HCT116 (cell line): ENCODE measurements around the gene ESRRB. TPM values are rescaled to one million over a fixed set of nuclear protein-coding genes. Genes with fewer than 3 reads are reported as not detected.

ENCODE experiments used
- ATAC-seq: fragments of 200-7000 bp; cut with Tn5 transposase; 2 replicates; pipeline ENCODE4 v1.9.1; 2020; ENCODE audit warnings: mild to moderate bottlenecking, moderate library complexity
- BruUV-seq: library from RNA; stranded (reverse); fragments of 400-500 nt; replicated peaks from 2 replicates; lab custom pipeline; 2021; lab: Mats Ljungman, UMichigan
- CTCF ChIA-PET: fragments of 300-600 bp; sonication (Branson Sonifier 250); formaldehyde crosslinking; loops from one replicate; lab custom pipeline; 2021; ENCODE audit warnings: antibody characterized with exemption; lab: Charles Lee
- POLR2A ChIA-PET: fragments of 300-600, 350-600 bp; sonication (Branson Sonifier 250); formaldehyde crosslinking; loops from one replicate; lab custom pipeline; 2021; ENCODE audit warnings: antibody characterized with exemption; lab: Charles Lee
- RAD21 ChIA-PET, 2 experiments: fragments of 300-600 bp; sonication (Branson Sonifier 250); formaldehyde crosslinking; loops; one replicate each; lab custom pipeline; 2023; ENCODE audit warnings: low total read pairs in 2 of 2; ENCODE audit not compliant: uncharacterized antibody in 2 of 2, unreplicated experiment in 2 of 2, low non-redundant PET in 1 of 2; lab: Charles Lee
- DNase-seq: peaks from one replicate; pipeline ENCODE4 v3.0.0-alpha.2; 2010; ENCODE audit warnings: low read depth, low spot score
- H2AFZ ChIP-seq: fragments of 200-600 bp; shearing (Covaris generic), sonication (generic); 2 replicates; pipeline ENCODE4 v1.6.1; 2017; ENCODE audit warnings: low read depth, mixed run types, mixed read lengths, antibody characterized with exemption, low read length; ENCODE audit not compliant: poor library complexity, severe bottlenecking
- H3K27ac ChIP-seq: 2 replicates; pipeline ENCODE4 v1.5.1; 2012; ENCODE audit warnings: low read depth, low read length
- H3K27me3 ChIP-seq: fragments of 200-600 bp; sonication (generic); 2 replicates; pipeline ENCODE4 v1.6.1; 2016; ENCODE audit warnings: mixed run types, low read length, mixed read lengths; ENCODE audit not compliant: insufficient read depth
- H3K36me3 ChIP-seq, 2 experiments: fragments of 200-500 bp in 1 of 2; fragments of 200-600 bp in 1 of 2; sonication (Bioruptor generic) in 1 of 2; sonication (generic) in 1 of 2; 2 replicates each; pipeline versions ENCODE4 v1.5.1 to v1.6.1; 2014 to 2016; ENCODE audit warnings: low read length in 2 of 2, inconsistent platforms in 1 of 2, mixed read lengths in 1 of 2, mixed run types in 1 of 2; ENCODE audit not compliant: insufficient read depth in 2 of 2, control insufficient read depth in 1 of 2
- H3K4me1 ChIP-seq, 2 experiments: fragments of 200-600 bp in 1 of 2; sonication (generic) in 1 of 2; 2 replicates each; pipeline versions ENCODE4 v1.5.1 to v1.6.1; 2012 to 2017; ENCODE audit warnings: low read length in 2 of 2, inconsistent platforms in 1 of 2, mild to moderate bottlenecking in 1 of 2, mixed read lengths in 1 of 2, mixed run types in 1 of 2, moderate library complexity in 1 of 2; ENCODE audit not compliant: insufficient read depth in 2 of 2, control insufficient read depth in 1 of 2
- H3K4me2 ChIP-seq: fragments of 200-600 bp; sonication (generic); 2 replicates; pipeline ENCODE4 v1.6.1; 2017; ENCODE audit warnings: mixed run types, low read length, mixed read lengths
- H3K4me3 ChIP-seq, 2 experiments: fragments of 200-600 bp in 1 of 2; sonication (generic) in 1 of 2; replicated peaks in 1 of 2; 2 replicates each; pipeline ENCODE4 v1.5.1; 2011 to 2016; ENCODE audit warnings: low read length in 2 of 2, control low read depth in 1 of 2, low read depth in 1 of 2, mild to moderate bottlenecking in 1 of 2, mixed read lengths in 1 of 2, mixed run types in 1 of 2
- H3K79me2 ChIP-seq: fragments of 200-600 bp; sonication (generic); 2 replicates; pipeline ENCODE4 v1.6.1; 2017; ENCODE audit warnings: mild to moderate bottlenecking, mixed run types, low read length, moderate library complexity, mixed read lengths; ENCODE audit not compliant: insufficient read depth
- H3K9ac ChIP-seq: fragments of 200-600 bp; sonication (generic); 2 replicates; pipeline ENCODE4 v1.6.1; 2016; ENCODE audit warnings: low read length, mixed read lengths
- H3K9me2 ChIP-seq: fragments of 200-600 bp; sonication (generic), shearing (Covaris generic); 2 replicates; pipeline ENCODE4 v1.6.1; 2017; ENCODE audit warnings: mixed run types, mild to moderate bottlenecking, moderate library complexity; ENCODE audit not compliant: insufficient read depth
- H3K9me3 ChIP-seq, 2 experiments: fragments of 200-500 bp in 1 of 2; fragments of 200-600 bp in 1 of 2; sonication (Bioruptor generic) in 1 of 2; sonication (generic) in 1 of 2; 2 replicates each; pipeline ENCODE4 v1.6.1; 2014 to 2017; ENCODE audit warnings: low read length in 2 of 2, mixed read lengths in 2 of 2, inconsistent platforms in 1 of 2, low read depth in 1 of 2, mild to moderate bottlenecking in 1 of 2, mixed run types in 1 of 2, moderate library complexity in 1 of 2; ENCODE audit not compliant: control insufficient read depth in 1 of 2, insufficient read depth in 1 of 2
- H4K20me1 ChIP-seq: fragments of 200-600 bp; sonication (generic), shearing (Covaris generic); 2 replicates; pipeline ENCODE4 v1.6.1; 2017; ENCODE audit warnings: mixed run types, mild to moderate bottlenecking, moderate library complexity; ENCODE audit not compliant: insufficient read depth
- CBX3 ChIP-seq: IDR thresholded peaks from 2 replicates; pipeline ENCODE4 v1.6.1; 2012; ENCODE audit warnings: low read depth
- CTCF ChIP-seq, 3 experiments: fragments of 200-600 bp in 1 of 3; sonication (generic) in 1 of 3; IDR thresholded peaks in 2 of 3; conservative IDR thresholded peaks in 1 of 3; 2 replicates each; pipeline ENCODE4 v1.5.1; 2012 to 2017; ENCODE audit warnings: low read depth in 2 of 3, low read length in 2 of 3, antibody characterized with exemption in 1 of 3, borderline replicate concordance in 1 of 3, control low read depth in 1 of 3, mild to moderate bottlenecking in 1 of 3, mixed read lengths in 1 of 3, mixed run types in 1 of 3, moderate library complexity in 1 of 3; ENCODE audit not compliant: insufficient read depth in 1 of 3
- EGR1 ChIP-seq: IDR thresholded peaks from 2 replicates; pipeline ENCODE4 v1.6.1; 2012; ENCODE audit warnings: low read depth
- ELF1 ChIP-seq: IDR thresholded peaks from 2 replicates; pipeline ENCODE4 v1.6.1; 2012; ENCODE audit warnings: low read depth, borderline replicate concordance
- EZH2 ChIP-seq: fragments of 200-600 bp; sonication (generic); IDR thresholded peaks from 2 replicates; pipeline ENCODE4 v1.6.1; 2017; ENCODE audit warnings: antibody characterized with exemption, mixed run types
- EZH2phosphoT487 ChIP-seq: fragments of 200-600 bp; IDR thresholded peaks from 2 replicates; pipeline ENCODE4 v1.6.1; 2018; ENCODE audit warnings: antibody characterized with exemption, borderline replicate concordance
- FOSL1 ChIP-seq: IDR thresholded peaks from 2 replicates; pipeline ENCODE4 v1.6.1; 2012; ENCODE audit warnings: low read depth
- JUND ChIP-seq: IDR thresholded peaks from 2 replicates; pipeline ENCODE4 v1.6.1; 2012
- POLR2A ChIP-seq: IDR thresholded peaks from 2 replicates; pipeline ENCODE4 v1.7.0; 2011; ENCODE audit warnings: borderline replicate concordance; ENCODE audit not compliant: insufficient read depth, insufficient read length; ENCODE audit errors: extremely low read depth
- POLR2AphosphoS5 ChIP-seq: IDR thresholded peaks from 2 replicates; pipeline ENCODE4 v1.6.1; 2011; ENCODE audit warnings: mild to moderate bottlenecking, low read depth, low read length, moderate library complexity
- RAD21 ChIP-seq: IDR thresholded peaks from 2 replicates; pipeline ENCODE4 v1.6.1; 2012; ENCODE audit warnings: low read depth, mild to moderate bottlenecking
- SP1 ChIP-seq: IDR thresholded peaks from 2 replicates; pipeline ENCODE4 v1.6.1; 2012; ENCODE audit warnings: low read depth
- SRF ChIP-seq: IDR thresholded peaks from 2 replicates; pipeline ENCODE4 v1.6.1; 2012; ENCODE audit warnings: low read depth
- TCF7L2 ChIP-seq: IDR thresholded peaks from 2 replicates; pipeline ENCODE4 v1.7.0; 2011; ENCODE audit warnings: borderline replicate concordance, inconsistent platforms; ENCODE audit not compliant: insufficient read depth, insufficient read length; ENCODE audit errors: extremely low read depth
- ZBTB33 ChIP-seq: IDR thresholded peaks from 2 replicates; pipeline ENCODE4 v1.6.1; 2011; ENCODE audit warnings: mild to moderate bottlenecking, low read length, moderate library complexity; ENCODE audit not compliant: insufficient replicate concordance; ENCODE audit errors: extremely low read depth
- intact Hi-C: fragments of 100-400 bp; cut with micrococcal nuclease; formaldehyde crosslinking; loops from 2 replicates; pipeline ENCODE4 v1.10.0; 2022
- total RNA-seq: library from RNA; stranded (reverse); gene quantifications from one replicate; pipeline ENCODE4 v1.2.1, GENCODE V29; 2021; ENCODE audit not compliant: unreplicated experiment
- TF ChIP-seq, protein P1 (sequence below): IDR thresholded peaks from 2 replicates; pipeline ENCODE4 v1.6.1; 2012
- TF ChIP-seq, protein P2 (sequence below): IDR thresholded peaks from 2 replicates; pipeline ENCODE4 v1.6.1; 2012

The ESRRB gene
- total RNA-seq, 1 experiment from 2014 or later = 1.9 TPM

GRCh38 chr14:76421662-76422061 lies 45.7 kb downstream of the ESRRB start:
- no peak overlapping the region for H3K4me2 ChIP-seq
- H3K36me3 ChIP-seq = no peaks in the 10 kb centered on the region
- H3K9me2 ChIP-seq = no peaks in the 10 kb centered on the region
- RAD21 ChIA-PET = no interaction called here
- CTCF ChIA-PET = no interaction called here
- no peak for ATAC-seq
- H3K27me3 ChIP-seq = no peaks in the 10 kb centered on the region
- no TSS peak for BruUV-seq
- no peaks in the 10 kb centered on the region for H3K9me3 ChIP-seq
- H2AFZ ChIP-seq = no peak overlapping the region
- intact Hi-C loops = no loop called here
- H3K27ac ChIP-seq = no peak overlapping the region
- TF ChIP-seq JUND = no peak
- TF ChIP-seq, protein P1, sequence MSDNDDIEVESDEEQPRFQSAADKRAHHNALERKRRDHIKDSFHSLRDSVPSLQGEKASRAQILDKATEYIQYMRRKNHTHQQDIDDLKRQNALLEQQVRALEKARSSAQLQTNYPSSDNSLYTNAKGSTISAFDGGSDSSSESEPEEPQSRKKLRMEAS = no peak
- TF ChIP-seq TCF7L2 = no peak
- TF ChIP-seq SP1 = no peak
- TF ChIP-seq POLR2AphosphoS5 = no peak
- no peak for TF ChIP-seq EZH2phosphoT487
- no peak for TF ChIP-seq EZH2
- TF ChIP-seq ELF1 = no peak
- TF ChIP-seq, protein P2, sequence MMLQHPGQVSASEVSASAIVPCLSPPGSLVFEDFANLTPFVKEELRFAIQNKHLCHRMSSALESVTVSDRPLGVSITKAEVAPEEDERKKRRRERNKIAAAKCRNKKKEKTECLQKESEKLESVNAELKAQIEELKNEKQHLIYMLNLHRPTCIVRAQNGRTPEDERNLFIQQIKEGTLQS = no peak
- no peak for TF ChIP-seq POLR2A
- TF ChIP-seq FOSL1 = no peak
- no peaks in the 10 kb centered on the region for H3K4me1 ChIP-seq
- DNase-seq = no peak
- H3K9ac ChIP-seq = no peak overlapping the region
- H3K4me3 ChIP-seq = no peak overlapping the region
- no peaks in the 10 kb centered on the region for H4K20me1 ChIP-seq
- POLR2A ChIA-PET = no interaction called here
- H3K79me2 ChIP-seq = no peaks in the 10 kb centered on the region

GRCh38 chr14:76422662-76423061 lies 46.7 kb downstream of the ESRRB start:
- ATAC-seq = no peak
- H3K4me3 ChIP-seq = no peak overlapping the region
- intact Hi-C loops = no loop called here
- TF ChIP-seq RAD21 = no peak
- TF ChIP-seq EZH2phosphoT487 = no peak
- TF ChIP-seq JUND = no peak
- TF ChIP-seq CTCF (IDR thresholded peaks at IDR 0.05 in 2 of 3, conservative IDR thresholded peaks at IDR 0.05 in 1 of 3; ENCODE audit: borderline replicate concordance in 1 of 3, insufficient read depth in 1 of 3, low read depth in 2 of 3, low read length in 2 of 3) = no peak
- TF ChIP-seq EGR1 = no peak
- TF ChIP-seq ELF1 = no peak
- TF ChIP-seq, protein P1 = no peak
- no peak for TF ChIP-seq SRF
- TF ChIP-seq ZBTB33 = no peak
- TF ChIP-seq POLR2A = no peak
- TF ChIP-seq FOSL1 = no peak
- TF ChIP-seq CBX3 = no peak

More at GRCh38 chr14:76422662-76423061, 46.7 kb downstream of the ESRRB start:
- no peaks in the 10 kb centered on the region for H3K27me3 ChIP-seq
- DNase-seq = no peak
- no peaks in the 10 kb centered on the region for H3K9me3 ChIP-seq
- H3K9ac ChIP-seq = no peak overlapping the region
- RAD21 ChIA-PET = no interaction called here
- POLR2A ChIA-PET = interaction anchor here (0.7 kb wide), 1 partner anchor 151 kb away, joined by 4 read pairs; no protein-coding TSS in a partner anchor
- no peaks in the 10 kb centered on the region for H3K9me2 ChIP-seq
- H3K27ac ChIP-seq = no peak overlapping the region
- H3K79me2 ChIP-seq = no peaks in the 10 kb centered on the region
- no peaks in the 10 kb centered on the region for H3K4me1 ChIP-seq
- no TSS peak for BruUV-seq
- no peaks in the 10 kb centered on the region for H4K20me1 ChIP-seq
- H2AFZ ChIP-seq = no peak overlapping the region
- no peak overlapping the region for H3K4me2 ChIP-seq
- CTCF ChIA-PET = no interaction called here
- H3K36me3 ChIP-seq = no peaks in the 10 kb centered on the region
